Activated naive CD4-positive, alpha-beta T cell treated with Interleukin-2 at 50 U/mL for 16 hours (primary cell): ENCODE data around the gene MCUR1.
"Not testable (repeated sequence)": the region's sequence is repeated elsewhere in the genome, so short reads cannot be mapped to it uniquely, and the experiment has no call there.

Source experiments
- DNase-seq: peaks from one replicate; pipeline ENCODE4 v3.0.0-alpha.2; 2020

MCUR1 gene

DNA sequence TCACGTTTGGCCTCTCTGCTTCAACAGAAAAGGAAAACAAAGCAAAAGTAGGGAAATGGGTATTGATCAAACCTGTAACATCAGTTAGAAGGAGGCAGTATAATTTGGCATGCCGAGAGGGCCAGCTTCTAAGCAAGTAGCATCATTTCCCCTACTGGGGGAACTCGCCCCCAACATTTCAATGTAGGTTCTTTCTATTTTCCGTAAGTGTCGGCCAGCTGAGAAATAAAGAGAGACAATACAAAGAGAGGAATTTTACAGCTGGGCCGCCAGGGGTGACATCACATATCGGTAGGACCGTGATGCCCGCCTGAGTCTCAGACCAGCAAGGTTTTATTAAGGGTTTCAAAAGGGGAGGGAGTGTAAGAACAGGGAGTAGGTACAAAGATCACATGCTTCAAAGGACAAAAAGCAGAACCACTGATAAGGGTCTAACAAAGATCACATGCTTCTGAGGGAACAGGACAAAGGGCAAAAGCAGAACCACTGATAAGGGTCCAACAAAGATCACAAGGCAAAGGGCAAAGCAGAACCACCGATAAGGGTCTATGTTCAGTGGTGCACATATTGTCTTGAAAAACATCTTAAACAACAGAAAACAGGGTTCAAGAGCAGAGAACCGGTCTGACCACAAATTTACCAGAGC lies 14.4 kb upstream of the MCUR1 start:
- not testable (repeated sequence) for DNase-seq

- DNase-seq, result no peak
Observed at GRCh38 chr6:13827032-13827431, 12.7 kb upstream of the MCUR1 start.

DNA sequence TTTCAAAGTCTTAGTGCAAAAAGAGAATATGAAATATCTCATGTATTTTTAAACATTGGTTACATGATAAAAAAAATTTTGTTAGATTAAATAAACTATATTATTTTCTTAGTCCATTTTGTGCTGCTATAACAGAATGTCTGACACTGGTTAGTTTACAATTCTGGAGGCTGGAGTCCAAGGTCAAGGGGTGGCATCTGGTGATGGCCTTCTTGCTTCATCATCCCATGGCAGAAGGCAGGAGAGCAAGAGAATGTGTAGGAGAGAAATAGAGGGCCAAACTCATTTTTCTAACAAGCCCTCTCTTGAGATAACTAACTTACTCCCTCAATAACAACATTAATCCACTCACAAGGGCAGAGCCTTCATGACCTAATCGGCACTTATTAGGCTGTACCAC lies 11.5 kb upstream of the MCUR1 start:
- no peak for DNase-seq

DNA sequence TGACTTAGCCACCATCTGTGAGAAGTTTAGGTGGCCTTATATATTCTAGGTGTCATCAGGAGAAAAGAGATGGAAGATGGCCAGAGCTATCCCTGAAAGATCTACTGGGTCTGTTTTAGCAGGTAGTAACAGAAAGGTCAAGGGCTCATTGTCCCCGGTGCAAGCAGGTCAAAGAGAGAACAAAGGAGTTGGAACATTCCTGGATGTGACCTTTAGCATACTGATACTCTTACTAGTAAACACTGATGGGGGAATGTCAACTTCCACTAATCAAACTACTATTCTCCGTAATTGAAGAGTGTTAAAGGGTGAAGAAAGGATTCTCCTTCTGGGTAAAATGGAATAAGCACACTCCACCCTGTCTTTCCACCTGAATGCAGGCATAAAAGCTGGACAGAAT lies 4.0 kb upstream of the MCUR1 start:
- no peak for DNase-seq

DNA sequence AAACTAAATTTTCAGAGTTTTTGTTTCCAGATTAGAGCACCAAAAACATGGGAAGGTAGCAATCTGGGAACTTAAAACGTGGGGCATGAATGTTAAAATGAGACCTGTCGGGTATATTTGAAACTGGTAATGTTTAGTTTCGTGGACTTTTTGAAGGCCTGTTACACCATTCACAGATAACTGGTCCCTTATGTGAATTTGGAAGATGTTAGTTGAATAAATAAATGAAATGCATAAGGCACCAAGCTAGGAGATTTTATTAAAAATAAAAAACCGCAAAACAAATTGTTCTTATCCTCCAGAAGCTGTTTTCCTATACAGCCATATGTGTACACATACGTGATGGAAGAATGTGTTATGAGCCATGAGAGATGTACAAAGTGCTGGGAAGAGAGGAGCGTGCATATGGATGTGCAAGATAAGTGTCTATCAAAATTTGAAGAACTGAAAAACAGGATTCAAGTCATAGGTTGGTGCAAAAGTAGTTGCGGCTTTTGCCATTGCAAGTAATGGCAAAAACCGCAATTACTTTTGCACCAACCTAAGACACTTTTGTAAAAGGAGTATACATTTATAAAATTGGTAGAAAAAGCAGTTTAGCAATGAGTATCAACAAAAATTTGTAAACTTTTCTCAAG lies 700 bp upstream of the MCUR1 start:
- no peak for DNase-seq

DNA sequence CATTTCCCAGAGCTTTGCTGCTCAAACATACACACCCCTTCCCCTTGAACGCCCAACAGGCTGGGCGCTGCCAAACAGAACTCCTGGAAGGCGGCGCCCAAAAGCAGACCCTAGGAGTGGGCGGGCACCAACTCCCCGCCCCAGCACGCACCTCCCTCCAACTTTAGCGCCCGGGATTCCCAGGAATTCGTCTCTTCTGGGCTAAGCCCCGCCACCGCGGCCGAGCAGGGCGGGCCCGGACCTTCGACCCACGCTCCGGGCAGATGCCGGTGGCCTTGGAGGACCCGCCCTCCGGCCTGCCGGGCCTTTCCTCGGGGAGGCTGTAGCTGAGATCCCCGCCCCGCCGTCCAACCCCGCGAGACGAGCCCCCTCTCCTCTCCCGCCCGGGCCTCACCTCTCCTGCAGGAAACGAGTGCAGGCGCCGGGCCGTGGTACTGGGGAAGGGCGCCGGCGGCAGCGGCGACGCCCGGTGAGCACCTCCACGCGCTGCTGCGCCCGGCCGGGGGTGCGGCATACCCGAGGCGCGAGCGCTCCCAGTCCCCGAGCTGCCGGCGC lies 659 bp downstream of the MCUR1 start:
- DNase-seq, result no peak

GRCh38 chr6:13813026-13813425 lies 1.3 kb downstream of the MCUR1 start:
- no peak for DNase-seq

DNA sequence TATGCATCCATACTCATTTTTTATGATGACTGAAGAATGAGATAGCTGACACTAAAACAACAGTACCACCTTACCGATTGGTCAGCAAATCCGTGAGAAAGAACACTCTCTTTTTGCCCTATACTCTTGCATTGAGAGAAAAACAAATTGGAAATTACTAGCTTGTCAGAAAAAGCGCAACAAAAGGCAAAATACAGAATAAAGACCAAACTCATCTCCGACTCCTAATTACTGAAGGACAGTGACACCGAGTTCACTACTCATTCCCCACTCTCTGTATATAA lies 2.1 kb downstream of the MCUR1 start:
- DNase-seq, result no peak

DNA sequence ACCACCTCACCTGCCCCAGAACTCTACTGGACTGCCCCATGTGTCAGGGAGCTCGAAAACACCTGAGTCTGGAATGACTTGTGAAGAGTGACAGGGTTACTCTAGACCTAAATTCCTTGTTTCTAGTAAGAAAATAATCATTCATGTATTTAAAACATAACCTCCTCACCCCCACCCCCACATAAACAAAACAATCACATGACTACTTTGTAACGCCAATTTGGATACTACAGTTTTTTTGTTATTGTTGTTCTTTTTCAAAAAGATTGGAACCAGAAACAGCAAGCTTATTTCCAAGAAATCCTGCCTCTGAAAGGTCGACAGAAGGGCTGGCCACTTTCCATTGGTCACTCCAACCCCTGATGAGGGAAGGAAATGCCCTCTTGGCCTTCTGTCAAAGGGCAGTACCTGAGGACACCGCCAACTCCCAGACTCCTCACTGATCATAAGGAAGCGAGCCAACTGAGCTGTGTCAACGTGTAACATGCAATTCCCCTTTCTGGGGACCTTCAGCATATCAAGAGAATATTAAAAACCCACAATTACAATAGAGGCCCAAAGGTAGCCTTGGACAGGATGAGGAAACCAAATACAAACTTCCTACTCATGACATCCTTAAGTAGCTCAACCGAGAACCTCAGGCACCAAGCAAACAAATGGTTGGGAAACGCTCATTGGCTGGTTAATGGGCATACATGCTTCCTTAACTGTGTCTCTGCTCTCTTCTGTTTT lies 2.6 kb downstream of the MCUR1 start:
- no peak for DNase-seq

- DNase-seq, result no peak
Observed at GRCh38 chr6:13810688-13811446, 3.5 kb downstream of the MCUR1 start.

- no peak for DNase-seq
Observed at GRCh38 chr6:13808801-13809200, 5.6 kb downstream of the MCUR1 start.

GRCh38 chr6:13807696-13808095 lies 6.7 kb downstream of the MCUR1 start:
- DNase-seq, result no peak

- DNase-seq, result no peak
Observed at GRCh38 chr6:13803581-13803980, 10.8 kb downstream of the MCUR1 start.

- DNase-seq, result no peak
Observed at GRCh38 chr6:13800615-13801014, 13.7 kb downstream of the MCUR1 start.

DNA sequence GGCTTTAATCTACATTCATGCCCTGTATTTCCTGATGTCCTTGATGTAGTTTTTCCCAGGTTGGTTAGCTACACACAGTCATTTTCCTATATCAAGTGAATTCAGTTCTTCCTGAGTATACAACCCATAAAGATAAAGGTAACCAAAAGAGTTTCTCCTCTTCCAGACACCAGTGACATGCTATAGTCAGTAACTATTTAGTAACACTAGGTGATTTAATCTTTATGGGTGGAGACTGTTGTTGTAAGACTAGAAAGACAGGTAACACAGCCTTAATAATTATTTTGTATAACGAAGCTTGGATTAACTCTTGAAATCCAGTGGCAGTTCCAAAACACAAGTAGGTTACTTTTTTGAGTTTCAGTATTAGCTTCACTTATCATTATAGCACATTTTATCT lies 17.6 kb downstream of the MCUR1 start:
- no peak for DNase-seq

DNA sequence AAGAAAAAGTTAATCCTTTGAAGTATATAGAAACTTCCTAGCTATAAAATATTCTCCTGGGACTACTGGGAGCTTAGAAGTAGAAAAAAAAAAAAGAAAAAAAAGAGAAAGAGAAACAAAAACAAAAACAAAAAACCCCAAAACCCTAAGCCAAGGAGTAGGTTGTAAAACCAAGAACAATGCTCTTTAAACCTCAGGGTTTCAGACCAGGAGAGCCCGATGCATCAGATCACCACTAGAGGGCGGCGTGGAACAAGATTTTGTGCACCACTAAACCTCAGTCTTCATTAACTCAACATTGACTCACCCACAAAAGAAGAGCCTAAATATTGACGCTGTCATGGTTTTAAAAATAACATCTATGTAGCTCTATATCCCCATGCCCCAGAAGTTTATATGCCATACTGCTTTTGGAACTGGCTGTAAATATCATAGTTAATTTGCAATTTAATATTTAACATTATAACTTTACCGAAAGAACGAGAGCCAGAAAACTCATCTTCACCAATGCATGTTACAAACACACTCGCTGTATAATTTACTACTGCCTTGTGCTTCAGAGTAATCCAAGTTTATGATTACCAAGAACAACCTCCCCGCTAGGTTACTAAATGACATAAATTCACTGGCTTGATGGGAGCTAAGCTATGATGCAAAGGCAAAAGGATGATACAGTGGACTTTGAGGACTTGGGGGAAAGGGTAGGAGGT lies 19.2 kb downstream of the MCUR1 start:
- DNase-seq, result peak; percentile 88

GRCh38 chr6:13794184-13794583 lies 20.2 kb downstream of the MCUR1 start:
- no peak for DNase-seq

DNA sequence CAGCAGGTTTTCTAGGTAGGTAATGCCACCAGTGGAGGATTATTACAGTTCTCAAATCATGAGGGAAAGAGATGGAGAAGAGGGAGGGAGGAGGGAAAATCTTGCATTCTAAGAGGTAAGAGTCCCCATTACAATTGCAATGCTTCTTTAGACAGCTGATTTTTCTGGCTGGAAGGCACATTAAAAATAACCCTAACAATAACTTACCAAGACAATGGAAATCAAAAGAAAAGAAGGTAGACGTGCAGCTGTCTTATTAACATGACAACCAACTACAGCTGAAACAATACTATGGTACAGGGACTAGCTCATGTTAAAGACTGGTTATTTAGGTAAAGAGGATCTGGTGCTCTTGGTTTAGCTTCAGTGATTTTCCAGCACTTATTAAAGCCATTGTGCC lies 24.6 kb downstream of the MCUR1 start:
- no peak for DNase-seq

GRCh38 chr6:13788820-13789219 lies 25.5 kb downstream of the MCUR1 start:
- no peak for DNase-seq

- peak; percentile 21 for DNase-seq
Observed at GRCh38 chr6:13787137-13787536, 27.2 kb downstream of the MCUR1 start.

DNA sequence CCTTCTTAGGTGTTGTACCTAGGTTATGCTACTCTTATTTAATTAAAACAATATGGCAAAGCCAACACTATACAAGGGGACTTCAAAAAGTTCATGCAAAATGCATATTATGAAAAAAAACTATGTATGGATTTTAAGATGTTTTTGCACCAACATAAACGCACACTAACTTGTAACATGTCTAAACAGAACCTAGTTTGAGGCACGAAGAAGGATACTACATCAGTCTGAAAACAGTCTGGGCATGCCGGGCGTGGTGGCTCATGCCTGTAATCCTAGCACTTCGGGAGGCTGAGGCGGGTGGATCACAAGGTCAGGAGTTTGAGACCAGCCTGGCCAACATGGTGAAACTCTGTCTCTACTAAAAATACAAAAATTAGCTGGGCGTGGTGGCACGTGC lies 34.2 kb downstream of the MCUR1 start:
- DNase-seq, result not testable (repeated sequence)

DNA sequence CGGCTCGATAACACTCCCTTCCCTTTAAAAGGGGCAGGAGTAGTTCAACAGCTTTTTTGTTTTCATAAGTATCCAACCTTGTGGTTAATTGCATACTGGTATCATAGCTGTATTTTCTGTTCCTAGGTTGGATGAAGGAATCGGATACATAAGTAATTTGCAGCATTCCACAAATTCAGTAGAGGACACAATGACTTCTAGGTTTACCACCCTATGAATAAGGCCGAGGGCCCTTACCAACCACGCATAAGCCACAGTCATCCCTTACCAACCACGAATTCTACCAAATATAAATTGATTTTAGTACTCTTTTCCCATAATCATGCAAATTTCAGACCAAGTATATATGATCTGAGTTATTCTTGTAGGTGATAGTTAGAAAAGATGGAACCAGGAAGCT lies 36.3 kb downstream of the MCUR1 start:
- no peak for DNase-seq

GRCh38 chr6:13776602-13777001 lies 37.8 kb downstream of the MCUR1 start:
- DNase-seq, result no peak
